ENCODE data around the gene RASAL1.

Gene RASAL1

GRCh38 chr12:113115455-113116126 lies 20.0 kb downstream of the RASAL1 start:
- DNase-seq, result no peak

GRCh38 chr12:113114447-113115178 lies 20.9 kb downstream of the RASAL1 start:
- no peak for DNase-seq

GRCh38 chr12:113113397-113113796 lies 22.2 kb downstream of the RASAL1 start:
- DNase-seq, result no peak

- no peak for DNase-seq
Observed at GRCh38 chr12:113112043-113112899, 23.3 kb downstream of the RASAL1 start.

GRCh38 chr12:113111247-113111646 lies 24.3 kb downstream of the RASAL1 start:
- DNase-seq, result no peak

GRCh38 chr12:113109872-113110599 lies 25.5 kb downstream of the RASAL1 start:
- no peak for DNase-seq

GRCh38 chr12:113109360-113109759 lies 26.2 kb downstream of the RASAL1 start:
- no peak for DNase-seq

GRCh38 chr12:113108308-113108707 lies 27.3 kb downstream of the RASAL1 start:
- no peak for DNase-seq

- DNase-seq, result no peak
Observed at GRCh38 chr12:113106361-113106760, 29.2 kb downstream of the RASAL1 start.

- no peak for DNase-seq
Observed at GRCh38 chr12:113105606-113106271, 29.8 kb downstream of the RASAL1 start.

- peak in 1 of 2 donors; percentile 15 for DNase-seq
Observed at GRCh38 chr12:113104953-113105510, 30.5 kb downstream of the RASAL1 start.

- no peak for DNase-seq
Observed at GRCh38 chr12:113103756-113104450, 31.7 kb downstream of the RASAL1 start.

GRCh38 chr12:113102811-113103210 lies 32.8 kb downstream of the RASAL1 start:
- no peak for DNase-seq

- no peak for DNase-seq
Observed at GRCh38 chr12:113101751-113102150, 33.8 kb downstream of the RASAL1 start.

- no peak for DNase-seq
Observed at GRCh38 chr12:113099764-113100163, 35.8 kb downstream of the RASAL1 start.

GRCh38 chr12:113099364-113099763 lies 36.2 kb downstream of the RASAL1 start:
- no peak for DNase-seq

GRCh38 chr12:113098441-113099028 lies 37.0 kb downstream of the RASAL1 start:
- peak in 1 of 2 donors; percentile 61 for DNase-seq

GRCh38 chr12:113097716-113098440 lies 37.7 kb downstream of the RASAL1 start:
- no peak for DNase-seq

GRCh38 chr12:113096675-113097461 lies 38.7 kb downstream of the RASAL1 start:
- no peak for DNase-seq
